ENCODE results near the gene PRRT2.

Gene PRRT2

GRCh38 chr16:29835926-29836325 lies 23.9 kb downstream of the PRRT2 start:
- DNase-seq, result no peak

DNA sequence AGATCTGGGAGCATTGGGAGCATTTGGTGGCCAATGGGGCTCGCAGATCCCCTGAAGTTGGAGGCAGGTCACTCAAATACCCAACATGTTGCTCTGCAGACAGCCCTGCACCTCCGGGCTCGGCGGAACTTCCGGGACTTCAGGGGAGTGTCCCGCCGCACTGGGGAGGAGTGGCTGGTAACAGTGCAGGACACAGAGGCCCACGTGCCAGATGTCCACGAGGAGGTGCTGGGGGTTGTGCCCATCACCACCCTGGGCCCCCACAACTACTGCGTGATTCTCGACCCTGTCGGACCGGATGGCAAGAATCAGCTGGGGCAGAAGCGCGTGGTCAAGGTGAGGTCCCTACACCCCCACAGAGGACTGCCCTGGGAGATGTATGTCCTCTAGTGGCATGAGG lies 24.6 kb downstream of the PRRT2 start:
- no peak for DNase-seq

- no peak for DNase-seq
These were observed 25.8 kb downstream of the PRRT2 start for GRCh38 chr16:29837841-29838240.

DNA sequence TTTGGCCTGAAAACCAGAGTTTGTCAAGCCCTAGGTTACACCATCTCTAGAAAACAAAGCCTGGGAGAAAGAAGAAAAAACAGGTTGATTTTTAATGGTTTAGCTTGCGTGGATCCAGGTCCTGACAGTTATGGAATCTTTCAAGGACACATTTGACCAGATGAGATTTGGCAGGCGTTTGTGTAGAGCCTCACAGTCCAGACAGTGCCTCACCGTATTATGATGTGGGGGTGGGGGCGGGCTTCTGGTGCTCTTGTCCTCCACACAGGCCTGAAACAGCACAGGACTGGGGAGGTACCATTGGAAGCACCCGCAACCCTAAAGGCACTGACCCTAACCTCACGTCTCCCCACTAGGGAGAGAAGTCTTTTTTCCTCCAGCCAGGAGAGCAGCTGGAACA lies 27.8 kb downstream of the PRRT2 start:
- DNase-seq, result no peak

DNA sequence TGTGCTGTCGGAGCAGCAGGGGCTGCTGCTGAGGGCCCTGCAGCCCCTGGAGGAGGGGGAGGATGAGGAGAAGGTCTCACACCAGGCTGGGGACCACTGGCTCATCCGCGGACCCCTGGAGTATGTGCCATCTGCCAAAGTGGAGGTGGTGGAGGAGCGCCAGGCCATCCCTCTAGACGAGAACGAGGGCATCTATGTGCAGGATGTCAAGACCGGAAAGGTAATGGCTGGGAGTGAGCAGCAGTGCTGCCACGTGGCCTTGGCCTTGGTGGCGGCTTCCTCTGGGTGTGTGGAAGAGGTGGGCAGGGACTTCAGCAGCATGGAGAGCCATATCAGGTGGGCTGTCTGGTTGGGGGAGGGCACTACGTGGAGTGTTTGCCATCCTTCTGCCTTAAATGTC lies 28.2 kb downstream of the PRRT2 start:
- DNase-seq, result no peak

GRCh38 chr16:29841631-29842030 lies 29.6 kb downstream of the PRRT2 start:
- no peak for DNase-seq

DNA sequence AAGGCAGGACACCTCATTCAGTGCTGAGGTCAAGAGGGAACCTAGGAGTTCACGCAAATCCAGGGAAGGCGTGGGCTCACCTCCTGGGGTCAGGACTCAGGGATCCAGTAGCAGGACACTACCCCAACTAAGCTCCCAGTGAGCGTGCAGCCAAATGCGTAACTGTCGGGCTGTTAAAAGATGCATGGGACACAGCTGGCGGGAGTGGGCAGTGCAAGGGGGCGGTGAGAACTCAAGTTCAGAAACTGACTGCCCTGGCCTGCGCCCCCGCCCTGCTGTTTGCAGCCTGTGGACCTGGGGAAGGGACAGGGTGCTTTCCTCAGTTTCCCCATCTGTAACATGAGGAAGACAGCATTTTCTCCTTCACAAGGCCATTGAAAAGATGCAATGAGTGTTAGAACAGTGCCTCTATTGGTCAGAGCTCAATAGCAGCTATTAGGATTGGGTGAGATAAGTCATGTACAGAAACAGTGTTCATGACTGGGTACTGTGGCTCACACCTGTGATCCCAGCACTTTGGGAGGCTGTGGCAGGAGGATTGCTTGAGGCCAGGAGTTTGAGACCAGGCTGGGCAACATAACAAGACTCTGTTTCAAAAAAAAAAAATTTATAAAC lies 30.8 kb downstream of the PRRT2 start:
- peak; percentile 43 for DNase-seq

DNA sequence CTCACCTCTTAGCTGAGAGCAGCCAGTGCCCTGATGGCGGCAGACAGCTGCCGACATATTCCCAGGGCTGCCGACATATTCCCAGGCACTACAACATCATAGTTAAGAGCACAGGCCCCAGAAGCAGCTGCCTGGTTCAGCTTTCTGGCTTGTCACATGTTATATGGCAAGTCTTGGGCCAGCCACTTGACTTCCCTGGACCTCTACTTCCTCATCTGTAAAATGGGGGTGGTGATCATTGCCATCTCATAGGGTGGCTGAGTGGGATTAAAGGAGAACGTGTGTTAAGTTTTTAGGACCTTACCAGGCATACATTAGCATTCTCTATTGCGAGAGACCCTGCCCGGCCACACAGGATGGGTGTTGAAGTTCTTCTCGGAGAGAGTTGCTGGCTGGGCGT lies 31.9 kb downstream of the PRRT2 start:
- no peak for DNase-seq

DNA sequence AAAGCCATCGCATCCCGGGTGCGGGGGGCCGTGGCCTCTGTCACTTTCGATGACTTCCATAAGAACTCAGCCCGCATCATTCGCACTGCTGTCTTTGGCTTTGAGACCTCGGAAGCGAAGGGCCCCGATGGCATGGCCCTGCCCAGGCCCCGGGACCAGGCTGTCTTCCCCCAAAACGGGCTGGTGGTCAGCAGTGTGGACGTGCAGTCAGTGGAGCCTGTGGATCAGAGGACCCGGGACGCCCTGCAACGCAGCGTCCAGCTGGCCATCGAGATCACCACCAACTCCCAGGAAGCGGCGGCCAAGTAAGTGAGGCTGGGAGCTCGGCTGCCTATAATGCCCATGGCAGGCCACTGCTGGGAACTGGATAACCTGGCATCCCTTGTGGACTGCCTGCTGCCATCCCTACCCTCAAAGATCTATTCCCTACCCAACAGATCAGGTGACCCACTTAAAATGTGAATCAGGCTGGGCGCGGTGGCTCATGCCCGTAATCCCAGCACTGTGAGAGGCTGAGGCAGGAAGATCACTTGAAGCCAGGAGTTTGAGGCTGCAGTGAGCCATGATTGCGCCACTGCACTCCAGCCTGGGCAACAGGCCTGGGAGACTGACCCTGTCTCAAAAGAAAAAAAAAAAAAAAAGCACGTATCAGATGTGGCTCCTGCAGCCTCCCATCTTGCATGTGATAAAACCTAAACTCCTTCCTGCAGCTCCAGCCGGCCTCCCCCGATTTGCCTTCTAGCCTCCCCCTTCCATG lies 32.8 kb downstream of the PRRT2 start:
- DNase-seq, result no peak

- no peak for DNase-seq
These were observed 33.7 kb downstream of the PRRT2 start for GRCh38 chr16:29845656-29846055.

- DNase-seq, result peak; percentile 85
These were observed 36.7 kb downstream of the PRRT2 start for GRCh38 chr16:29848420-29849297.

DNA sequence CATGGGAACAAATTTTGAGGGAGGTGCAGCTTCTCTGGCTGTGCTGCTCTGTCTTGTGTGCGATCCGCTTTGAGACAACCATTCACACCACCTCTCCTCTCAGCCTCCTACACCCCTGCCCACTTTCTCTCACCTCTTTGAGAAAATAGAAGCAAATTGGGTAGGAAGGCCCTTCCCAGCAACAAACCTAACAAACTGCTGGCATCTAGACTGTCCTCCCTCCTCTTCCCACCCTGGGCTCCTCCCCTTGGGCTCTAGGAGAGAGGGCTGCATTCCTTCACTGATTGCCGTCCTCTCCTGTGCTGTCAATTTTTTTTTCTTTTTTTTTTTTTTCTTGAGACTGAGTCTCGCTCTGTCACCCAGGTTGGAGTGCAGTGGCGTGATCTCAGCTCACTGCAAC lies 37.5 kb downstream of the PRRT2 start:
- no peak for DNase-seq

GRCh38 chr16:29850998-29851397 lies 39.0 kb downstream of the PRRT2 start:
- no peak for DNase-seq

GRCh38 chr16:29852654-29853053 lies 40.7 kb downstream of the PRRT2 start:
- no peak for DNase-seq

DNA sequence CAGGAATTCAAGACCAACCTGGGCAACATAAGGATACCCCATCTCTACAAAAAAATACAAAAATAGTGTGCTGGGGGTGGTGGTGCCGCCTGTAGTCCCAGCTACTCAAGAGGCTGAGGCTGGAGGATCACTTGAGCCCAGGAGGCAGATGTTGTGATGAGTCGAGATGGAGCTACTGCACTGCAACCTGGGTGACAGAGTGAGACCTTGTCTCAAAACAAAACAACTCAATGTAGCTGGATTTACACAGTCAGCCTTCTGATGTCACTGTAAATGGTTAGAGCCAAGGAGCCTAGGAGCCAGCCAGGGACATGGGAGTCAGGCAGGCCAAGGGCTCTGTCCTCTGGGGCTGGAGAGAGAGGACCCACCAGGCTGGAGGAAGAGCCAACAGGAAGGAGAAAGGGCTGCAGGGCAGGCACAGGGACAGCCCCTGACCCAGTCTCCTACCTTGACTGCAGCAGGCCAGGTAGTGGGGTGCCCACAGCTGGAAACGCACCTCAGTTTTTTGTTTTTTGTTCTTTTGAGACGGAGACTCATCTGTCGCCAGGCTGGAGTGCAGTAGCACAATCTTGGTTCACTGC lies 42.6 kb downstream of the PRRT2 start:
- no peak for DNase-seq

- no peak for DNase-seq
These were observed 45.3 kb downstream of the PRRT2 start for GRCh38 chr16:29857133-29857760.

GRCh38 chr16:29858149-29858849 lies 46.3 kb downstream of the PRRT2 start:
- no peak for DNase-seq

GRCh38 chr16:29858974-29859373 lies 47.0 kb downstream of the PRRT2 start:
- DNase-seq, result no peak

GRCh38 chr16:29860218-29860617 lies 48.2 kb downstream of the PRRT2 start:
- no peak for DNase-seq

- peak; percentile 36 for DNase-seq
These were observed 50.4 kb downstream of the PRRT2 start for GRCh38 chr16:29862383-29862883.

DNA sequence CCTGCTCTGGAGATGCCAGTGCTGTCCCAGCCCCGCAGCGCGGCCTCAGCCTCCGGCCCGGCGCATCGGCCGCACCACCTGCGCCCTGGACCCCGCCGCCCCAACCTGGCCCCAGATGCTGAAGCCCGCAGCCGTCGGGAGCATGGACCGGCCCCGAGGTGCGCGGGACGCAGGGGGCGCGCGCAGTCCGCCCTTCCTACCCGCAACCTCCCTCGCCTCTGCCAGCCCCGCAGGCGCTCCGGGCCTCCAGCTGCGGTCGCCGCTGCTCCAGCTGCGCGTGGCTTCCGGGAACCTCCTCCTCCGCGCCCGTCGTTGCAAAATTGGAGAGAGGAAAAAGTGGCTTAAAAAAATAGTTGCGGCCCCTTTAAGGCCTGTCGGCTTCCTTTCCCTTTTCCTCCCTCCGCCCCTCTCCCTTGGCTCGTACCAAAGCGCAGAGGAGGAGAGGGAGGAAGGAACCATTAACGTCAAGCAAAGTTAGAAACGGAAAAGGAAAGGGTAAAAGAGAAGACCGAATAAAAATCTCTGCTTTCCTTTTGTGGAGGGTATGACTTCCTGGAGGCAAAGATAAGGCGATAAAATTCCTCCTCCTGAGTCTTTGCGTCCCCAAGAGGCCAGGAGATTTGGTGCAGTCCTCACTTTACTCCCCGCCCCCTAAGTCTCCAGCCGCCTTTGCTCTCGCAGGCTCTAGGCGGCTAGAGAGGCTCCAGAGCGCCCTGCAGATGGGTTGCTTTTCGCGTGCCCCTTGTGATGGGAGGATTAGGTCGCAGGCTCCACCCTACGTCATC lies 51.1 kb downstream of the PRRT2 start, which contains the start of gene CDIPT:
Gene CDIPT (minus strand): TSS at position 343 of the 785 bp plus-strand sequence. CDS start 369 bp downstream, outside the sequence.
- DNase-seq, result peak; percentile 99

Data from hematopoietic multipotent progenitor cell treated with erythropoietin and hydrocortisone succinate and interleukin-3 and kit ligand, for 6 days (in vitro differentiated cells).